Natural killer cell (primary cell): Measurements from ENCODE around the gene PKP1. TPM values are rescaled to one million over a fixed set of nuclear protein-coding genes. Genes with fewer than 3 reads are reported as not detected.

Experiments
- ATAC-seq, 3 donors: fragments of 150-1000 bp in 2 of 3; fragments of 200-7000 bp in 1 of 3; cut with Tn5 transposase; 1 replicate in 1 of 3; 2 replicates in 2 of 3; pipeline ENCODE4 v1.10.0; 2021; ENCODE audit warnings: mild to moderate bottlenecking in 2 of 3, moderate library complexity in 2 of 3
- DNase-seq, 2 donors: peaks; one replicate each; pipeline versions ENCODE4 v3.0.0 to v3.0.0-alpha.2; 2013 to 2021; ENCODE audit warnings: mixed read lengths in 1 of 2
- H3K27ac ChIP-seq: one replicate; pipeline ENCODE4 v1.5.1; 2013; ENCODE audit warnings: mild to moderate bottlenecking, low read length
- H3K27me3 ChIP-seq: one replicate; pipeline ENCODE4 v1.6.1; 2013; ENCODE audit warnings: low read length; ENCODE audit not compliant: control insufficient read depth, insufficient read depth
- H3K36me3 ChIP-seq: one replicate; pipeline ENCODE4 v1.6.1; 2013; ENCODE audit warnings: low read length; ENCODE audit not compliant: control insufficient read depth, insufficient read depth
- H3K4me1 ChIP-seq: one replicate; pipeline ENCODE4 v1.6.1; 2013; ENCODE audit warnings: low read length; ENCODE audit not compliant: control insufficient read depth, insufficient read depth
- H3K4me3 ChIP-seq: one replicate; pipeline ENCODE4 v1.5.1; 2013; ENCODE audit warnings: low read length
- H3K9me3 ChIP-seq: one replicate; pipeline ENCODE4 v1.6.1; 2013; ENCODE audit warnings: low read length; ENCODE audit not compliant: control insufficient read depth, insufficient read depth
- H3K27ac Mint-ChIP-seq, 2 donors: one replicate each; pipeline ENCODE4 v1.8.0; 2022; ENCODE audit warnings: mild to moderate bottlenecking in 2 of 2, mixed read lengths in 2 of 2, moderate library complexity in 1 of 2
- H3K27me3 Mint-ChIP-seq, 2 donors: one replicate each; pipeline ENCODE4 v1.8.0; 2022; ENCODE audit warnings: low read depth in 2 of 2, mixed read lengths in 2 of 2
- H3K36me3 Mint-ChIP-seq: one replicate; pipeline ENCODE4 v1.8.0; 2022; ENCODE audit warnings: mixed read lengths
- H3K4me1 Mint-ChIP-seq, 2 donors: one replicate each; pipeline ENCODE4 v1.8.0; 2022; ENCODE audit warnings: mixed read lengths in 2 of 2
- H3K4me3 Mint-ChIP-seq: one replicate; pipeline ENCODE4 v1.8.0; 2022; ENCODE audit warnings: mild to moderate bottlenecking, moderate library complexity, mixed read lengths
- H3K9me3 Mint-ChIP-seq, 2 donors: one replicate each; pipeline ENCODE4 v1.8.0; 2022; ENCODE audit warnings: mixed read lengths in 2 of 2
- WGBS: methylation state at CpG from one replicate; pipeline ENCODE4 v1.1.7; 2013; ENCODE audit warnings: missing lambda C conversion rate; ENCODE audit not compliant: insufficient coverage; 5-methylcytosine and 5-hydroxymethylcytosine counted together
- intact Hi-C: fragments of 100-400 bp; cut with micrococcal nuclease; formaldehyde crosslinking; loops from one replicate; pipeline ENCODE4 v1.14.2; 2022
- total RNA-seq, 4 donors: library from RNA; stranded (reverse); fragments of 120-200 nt in 1 of 4; gene quantifications; one replicate each; pipeline versions ENCODE4 v1.2.3 to v1.2.4, GENCODE V29; 2013 to 2022
- TF ChIP-seq, protein P1 (sequence below): fragments of 200-600 bp; IDR thresholded peaks from one replicate; pipeline ENCODE4 v1.8.0; 2022; ENCODE audit warnings: antibody characterized with exemption

The PKP1 gene
- total RNA-seq, 3 donors from 2014 or later (not counting 1 experiment from before 2014, with no cell fraction given) = not detected

DNA sequence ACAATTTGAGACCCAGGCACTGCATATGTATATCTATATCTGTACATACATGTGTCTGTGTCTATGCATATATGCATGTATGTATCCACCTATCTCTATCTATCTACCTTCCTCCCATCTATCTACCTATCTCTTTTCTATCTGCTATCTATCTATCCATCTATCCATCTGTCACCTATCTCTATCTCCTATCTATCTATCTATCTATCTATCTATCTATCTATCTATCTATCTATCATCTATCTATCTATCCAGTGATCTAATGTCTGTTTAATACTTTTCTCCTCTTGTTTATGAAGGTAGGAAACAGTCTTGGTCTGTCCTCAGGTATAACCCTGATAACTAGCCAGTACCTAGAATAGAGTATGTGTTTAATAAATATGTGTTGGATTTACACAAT, 68.3 kb downstream of the PKP1 start:
- no peaks in the 10 kb centered on the region for H3K27me3 ChIP-seq
- ATAC-seq = no peak
- Mint-ChIP-seq H3K9me3 (no peaks in the 10 kb centered on the region), H3K27me3 (peaks cover 0 to 18% of the 10 kb centered on the region in 2 donors), H3K4me3 (no peak overlapping the region), H3K27ac (no peak overlapping the region), H3K36me3 (no peaks in the 10 kb centered on the region), H3K4me1 (no peaks in the 10 kb centered on the region)
- no peaks in the 10 kb centered on the region for H3K9me3 ChIP-seq
- H3K4me3 ChIP-seq = no peak overlapping the region
- intact Hi-C loops = no loop called here
- no peak overlapping the region for H3K27ac ChIP-seq
- no peak for DNase-seq
- H3K36me3 ChIP-seq = no peaks in the 10 kb centered on the region
- TF ChIP-seq, protein P1, sequence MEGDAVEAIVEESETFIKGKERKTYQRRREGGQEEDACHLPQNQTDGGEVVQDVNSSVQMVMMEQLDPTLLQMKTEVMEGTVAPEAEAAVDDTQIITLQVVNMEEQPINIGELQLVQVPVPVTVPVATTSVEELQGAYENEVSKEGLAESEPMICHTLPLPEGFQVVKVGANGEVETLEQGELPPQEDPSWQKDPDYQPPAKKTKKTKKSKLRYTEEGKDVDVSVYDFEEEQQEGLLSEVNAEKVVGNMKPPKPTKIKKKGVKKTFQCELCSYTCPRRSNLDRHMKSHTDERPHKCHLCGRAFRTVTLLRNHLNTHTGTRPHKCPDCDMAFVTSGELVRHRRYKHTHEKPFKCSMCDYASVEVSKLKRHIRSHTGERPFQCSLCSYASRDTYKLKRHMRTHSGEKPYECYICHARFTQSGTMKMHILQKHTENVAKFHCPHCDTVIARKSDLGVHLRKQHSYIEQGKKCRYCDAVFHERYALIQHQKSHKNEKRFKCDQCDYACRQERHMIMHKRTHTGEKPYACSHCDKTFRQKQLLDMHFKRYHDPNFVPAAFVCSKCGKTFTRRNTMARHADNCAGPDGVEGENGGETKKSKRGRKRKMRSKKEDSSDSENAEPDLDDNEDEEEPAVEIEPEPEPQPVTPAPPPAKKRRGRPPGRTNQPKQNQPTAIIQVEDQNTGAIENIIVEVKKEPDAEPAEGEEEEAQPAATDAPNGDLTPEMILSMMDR = no peak
- no peaks in the 10 kb centered on the region for H3K4me1 ChIP-seq

- no peaks in the 10 kb centered on the region for H3K4me1 Mint-ChIP-seq
- Histone ChIP-seq H3K9me3 (no peaks in the 10 kb centered on the region), H3K36me3 (no peaks in the 10 kb centered on the region), H3K4me3 (no peak overlapping the region), H3K4me1 (no peaks in the 10 kb centered on the region), H3K27ac (no peak overlapping the region), H3K27me3 (no peaks in the 10 kb centered on the region)
- TF ChIP-seq, protein P1 = no peak
- ATAC-seq = no peak
- DNase-seq = no peak
- H3K27ac Mint-ChIP-seq = no peak overlapping the region
- peaks cover 0 to 14% of the 10 kb centered on the region in 2 donors for H3K27me3 Mint-ChIP-seq
- no peaks in the 10 kb centered on the region for H3K9me3 Mint-ChIP-seq
- H3K4me3 Mint-ChIP-seq = no peak overlapping the region
- WGBS = 81% methylated on average over 12 of the region's 13 CpGs
- intact Hi-C loops = no loop called here
- no peaks in the 10 kb centered on the region for H3K36me3 Mint-ChIP-seq
Measured at GRCh38 chr1:201353186-201353940, 70.1 kb downstream of the PKP1 start.

DNA sequence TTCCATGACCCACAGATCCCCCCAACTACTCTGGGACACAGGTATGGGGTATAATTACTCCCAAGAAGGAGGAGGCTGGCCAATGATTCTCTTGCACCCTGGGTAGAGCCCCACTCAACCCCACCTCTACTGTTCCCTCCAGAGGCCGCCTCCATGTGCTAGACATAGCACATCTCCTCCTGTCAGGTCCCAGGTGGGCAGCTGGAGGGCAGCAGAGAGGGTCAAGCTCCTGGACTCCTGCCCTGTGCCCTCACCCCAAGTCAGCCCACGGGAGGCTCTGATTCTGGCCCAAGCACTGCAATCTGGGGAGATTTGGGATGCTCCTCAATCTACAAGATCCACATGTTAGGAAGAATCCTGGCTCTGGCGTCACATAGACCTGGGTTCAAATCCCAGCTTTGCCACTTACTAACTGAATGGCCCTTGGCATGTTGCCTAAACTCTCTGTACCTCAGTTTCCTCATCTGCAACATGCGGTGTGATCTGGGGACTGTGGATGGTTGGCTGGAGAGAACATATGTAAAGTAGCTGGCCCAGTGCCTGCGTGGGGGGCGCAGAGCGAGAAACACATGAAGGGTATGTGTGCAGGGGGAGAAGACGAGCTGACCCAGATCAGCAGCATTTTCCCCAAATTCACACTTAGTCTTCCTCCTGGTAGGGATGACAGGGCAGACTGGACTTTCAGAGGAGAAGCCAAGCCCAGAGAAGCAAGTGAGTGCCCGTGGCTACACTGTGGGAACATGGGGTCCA, 71.0 kb downstream of the PKP1 start:
- Histone ChIP-seq H3K4me1 (no peaks in the 10 kb centered on the region), H3K27ac (no peak overlapping the region), H3K27me3 (no peaks in the 10 kb centered on the region), H3K36me3 (no peaks in the 10 kb centered on the region), H3K4me3 (no peak overlapping the region), H3K9me3 (no peaks in the 10 kb centered on the region)
- DNase-seq (no peak), ATAC-seq (no peak)
- Mint-ChIP-seq H3K4me1 (no peaks in the 10 kb centered on the region), H3K9me3 (no peaks in the 10 kb centered on the region), H3K4me3 (no peak overlapping the region), H3K36me3 (no peaks in the 10 kb centered on the region), H3K27ac (no peak overlapping the region), H3K27me3 (peaks cover 0 to 19% of the 10 kb centered on the region in 2 donors)
- WGBS = 80% methylated on average over 8 of the region's 9 CpGs
- intact Hi-C loops = no loop called here
- TF ChIP-seq, protein P1 = no peak
